Ovary (tissue), 9 donors: ENCODE results near the gene GGA1. TPM values are rescaled to one million over a fixed set of nuclear protein-coding genes. Genes with fewer than 3 reads are reported as not detected.
"Not testable (repeated sequence)": the region's sequence is repeated elsewhere in the genome, so short reads cannot be mapped to it uniquely, and the experiment has no call there.

ENCODE experiments used
- DNase-seq, 5 donors: peaks; one replicate each; pipeline ENCODE4 v3.0.0-alpha.2; 2019 to 2020
- H3K27ac ChIP-seq, 2 donors: fragments of 200-600 bp; one replicate each; pipeline versions ENCODE4 v1.5.1 to v1.8.0; 2019 to 2022
- H3K27me3 ChIP-seq: fragments of 200-600 bp; one replicate; pipeline ENCODE4 v1.8.0; 2022
- H3K36me3 ChIP-seq: fragments of 200-600 bp; sonication (generic); one replicate; pipeline ENCODE4 v1.5.1; 2019
- H3K4me1 ChIP-seq: one replicate; pipeline ENCODE4 v1.8.1; 2013; ENCODE audit warnings: mild to moderate bottlenecking, moderate library complexity; ENCODE audit not compliant: insufficient read depth
- H3K4me3 ChIP-seq: fragments of 200-600 bp; sonication (generic); one replicate; pipeline ENCODE4 v1.5.1; 2017
- H3K9me3 ChIP-seq, 2 donors: fragments of 200-600 bp in 1 of 2; sonication (generic) in 1 of 2; one replicate each; pipeline versions ENCODE4 v1.5.1 to v1.8.1; 2013 to 2019; ENCODE audit warnings: mild to moderate bottlenecking in 1 of 2, moderate library complexity in 1 of 2
- CTCF ChIP-seq, 3 donors: fragments of 450-650 bp in 2 of 3; fragments of 200-600 bp in 1 of 3; IDR thresholded peaks; one replicate each; pipeline versions ENCODE4 v1.5.1 to v1.8.0; 2016 to 2022; ENCODE audit warnings: antibody characterized with exemption in 3 of 3, mild to moderate bottlenecking in 1 of 3
- EP300 ChIP-seq: sonication (generic); formaldehyde crosslinking; IDR thresholded peaks from one replicate; pipeline ENCODE4 v1.6.1; 2017; ENCODE audit warnings: antibody characterized with exemption
- POLR2A ChIP-seq: fragments of 450-650 bp; IDR thresholded peaks from one replicate; pipeline ENCODE4 v1.6.1; 2017; ENCODE audit warnings: antibody characterized with exemption, mild to moderate bottlenecking, moderate library complexity
- WGBS, 3 donors: extraction: QIAGEN DNeasy Blood & Tissue Kit in 1 of 3; methylation state at CpG; one replicate each; pipeline versions ENCODE4 v1.1.5 to v1.1.7; 2013 to 2017; 5-methylcytosine and 5-hydroxymethylcytosine counted together
- intact Hi-C, 4 donors: fragments of 100-400 bp; cut with DNase I; formaldehyde crosslinking; loops; one replicate each; pipeline versions ENCODE4 v1.11.0 to v1.15.1; 2022 to 2023
- polyA plus RNA-seq, 2 donors: library from polyadenylated mRNA; stranded (reverse); fragments of 200-250 nt in 1 of 2; fragments of 350-450 nt in 1 of 2; fragmentation: Illumina TruSeq in 1 of 2; extraction: RNeasy Lipid Tissue Mini Kit (QIAGEN cat#74804) in 1 of 2; gene quantifications; one replicate each; pipeline ENCODE4 v1.2.3, GENCODE V29; 2013 to 2014
- total RNA-seq, 7 donors: library from RNA; depleted of rRNA in 2 of 7; stranded (reverse); fragments of >200 nt in 2 of 7; fragmentation: NEBNext Ultra II Directional in 3 of 7; extraction: Animal tissue kit (Norgen Biotek cat#: 25700) in 3 of 7; gene quantifications; one replicate each; pipeline versions ENCODE4 v1.1.0 to v1.2.4, GENCODE V29; 2016 to 2023
- donor health status: DM: no; HTN: no; CAD: no; lungs with moderate emphysema.
- donor health status: DM: no; HTN: no; CAD: no.
- donor health status: Bipolar disorder and iron deficiency.
- donor health status: DM: yes; HTN: yes; CAD: no.
- donor health status: DM: no; HTN: no; CAD: no.
- donor health status: DM: yes; HTN: yes; CAD: no.

Gene GGA1
- total and polyA plus RNA-seq, 9 donors: 24.1 to 64.7 (median 46.6) TPM

- Histone ChIP-seq H3K9me3 (no peaks in the 10 kb centered on the region), H3K27me3 (no peaks in the 10 kb centered on the region), H3K27ac (no peak overlapping the region), H3K36me3 (no peaks in the 10 kb centered on the region), H3K4me1 (no peaks in the 10 kb centered on the region), H3K4me3 (no peak overlapping the region)
- intact Hi-C loops: no loop called here
- TF ChIP-seq POLR2A (no peak), EP300 (no peak), CTCF (IDR thresholded peaks at IDR 0.05) (no peak)
- no peak for DNase-seq
- 27 to 34% (median 30%) methylated on average over 14 of the region's 14 CpGs for WGBS, 3 donors
Measured at GRCh38 chr22:37601540-37602442, 6.8 kb upstream of the GGA1 start.

GRCh38 chr22:37602546-37603277 lies 5.9 kb upstream of the GGA1 start:
- H3K4me1 ChIP-seq, DNase-seq, intact Hi-C loops, H3K27me3 ChIP-seq, H3K9me3 ChIP-seq, H3K36me3 ChIP-seq, H3K27ac ChIP-seq, H3K4me3 ChIP-seq: not testable (repeated sequence)
- WGBS, 3 donors: 86 to 91% (median 88%) methylated on average over 5 of the region's 5 CpGs

GRCh38 chr22:37604074-37604473 lies 4.6 kb upstream of the GGA1 start:
- WGBS, 3 donors: 85 to 90% (median 87%) methylated on average over 6 of the region's 6 CpGs
- DNase-seq: no peak
- intact Hi-C loops: no loop called here

GRCh38 chr22:37604875-37605274 lies 3.8 kb upstream of the GGA1 start:
- DNase-seq: no peak
- whole genome bisulfite sequencing, 3 donors: 58 to 72% (median 62%) methylated on average over 5 of the region's 5 CpGs
- no peaks in the 10 kb centered on the region for H3K27me3 ChIP-seq
- TF ChIP-seq POLR2A: no peak
- no peak for TF ChIP-seq CTCF (IDR thresholded peaks at IDR 0.05)
- no peak for TF ChIP-seq EP300
- intact Hi-C loops: no loop called here
- no peak overlapping the region for H3K4me3 ChIP-seq
- no peak overlapping the region for H3K27ac ChIP-seq
- H3K9me3 ChIP-seq: no peaks in the 10 kb centered on the region
- H3K36me3 ChIP-seq: no peaks in the 10 kb centered on the region
- peaks cover 4% of the 10 kb centered on the region for H3K4me1 ChIP-seq

More at GRCh38 chr22:37604074-37604473, 4.6 kb upstream of the GGA1 start:
- no peaks in the 10 kb centered on the region for H3K36me3 ChIP-seq
- no peak overlapping the region for H3K27ac ChIP-seq
- H3K27me3 ChIP-seq: no peaks in the 10 kb centered on the region
- TF ChIP-seq EP300 (no peak), POLR2A (no peak), CTCF (IDR thresholded peaks at IDR 0.05) (no peak)
- no peaks in the 10 kb centered on the region for H3K4me1 ChIP-seq
- no peaks in the 10 kb centered on the region for H3K9me3 ChIP-seq
- H3K4me3 ChIP-seq: no peak overlapping the region
